SKM-1 (cell line): Measurements from ENCODE around the gene DLL3.

Experiments used
- DNase-seq: peaks from one replicate; lab custom pipeline; 2025; ENCODE audit not compliant: unreplicated experiment; lab: John Stamatoyannopoulos, UW

Gene DLL3

GRCh38 chr19:39481229-39481545 is 17.6 kb upstream of the DLL3 start:
- no peak for DNase-seq

GRCh38 chr19:39481676-39482075 is 17.1 kb upstream of the DLL3 start:
- no peak for DNase-seq

GRCh38 chr19:39483141-39483540 is 15.6 kb upstream of the DLL3 start:
- no peak for DNase-seq

- DNase-seq, result no peak
These were observed 9.0 kb upstream of the DLL3 start for GRCh38 chr19:39489756-39490155.

GRCh38 chr19:39492225-39492624 is 6.5 kb upstream of the DLL3 start:
- DNase-seq, result no peak

- DNase-seq, result no peak
These were observed 6.0 kb upstream of the DLL3 start for GRCh38 chr19:39492788-39493187.

- no peak for DNase-seq
These were observed 4.1 kb upstream of the DLL3 start for GRCh38 chr19:39494661-39495060.

GRCh38 chr19:39496063-39496462 is 2.7 kb upstream of the DLL3 start:
- DNase-seq, result no peak

GRCh38 chr19:39497701-39497995 is 1.1 kb upstream of the DLL3 start:
- DNase-seq, result no peak

GRCh38 chr19:39497996-39498797 is 550 bp upstream of the DLL3 start:
- DNase-seq, result no peak

GRCh38 chr19:39499932-39500331 is 1.2 kb downstream of the DLL3 start:
- DNase-seq, result no peak

- no peak for DNase-seq
These were observed 1.8 kb downstream of the DLL3 start for GRCh38 chr19:39500543-39500942.

GRCh38 chr19:39501340-39501739 is 2.6 kb downstream of the DLL3 start:
- no peak for DNase-seq

- peak; percentile 63 for DNase-seq
These were observed 4.1 kb downstream of the DLL3 start for GRCh38 chr19:39502640-39503417.

GRCh38 chr19:39506598-39506943 is 7.8 kb downstream of the DLL3 start:
- no peak for DNase-seq

- DNase-seq, result peak; percentile 65
These were observed 8.4 kb downstream of the DLL3 start for GRCh38 chr19:39506944-39507714.

- DNase-seq, result no peak
These were observed 9.1 kb downstream of the DLL3 start for GRCh38 chr19:39507715-39508364.

GRCh38 chr19:39508629-39509028 is 9.9 kb downstream of the DLL3 start:
- no peak for DNase-seq

- no peak for DNase-seq
These were observed 10.5 kb downstream of the DLL3 start for GRCh38 chr19:39509233-39509632.

- DNase-seq, result no peak
These were observed 14.2 kb downstream of the DLL3 start for GRCh38 chr19:39512988-39513387.

- DNase-seq, result no peak
These were observed 16.2 kb downstream of the DLL3 start, which contains the start of gene SELENOV for GRCh38 chr19:39514840-39515550. Gene SELENOV (plus strand): TSS chr19:39515139. CDS start chr19:39515213, 74 bp downstream.
